Activated naive CD8-positive, alpha-beta T cell treated with anti-CD3 and anti-CD28 coated beads for 36 hours (primary cell): ENCODE results near the gene P4HA3. TPM values are rescaled to one million over a fixed set of nuclear protein-coding genes. Genes with fewer than 3 reads are reported as not detected.

ENCODE experiments used
- DNase-seq: peaks from one replicate; pipeline ENCODE4 v3.0.0; 2021
- H3K27ac Mint-ChIP-seq: one replicate; pipeline ENCODE4 v1.8.0; 2022; ENCODE audit warnings: mild to moderate bottlenecking, moderate library complexity, mixed read lengths
- H3K27me3 Mint-ChIP-seq: one replicate; pipeline ENCODE4 v1.8.0; 2022; ENCODE audit warnings: mild to moderate bottlenecking, mixed read lengths
- H3K36me3 Mint-ChIP-seq: one replicate; pipeline ENCODE4 v1.8.0; 2021; ENCODE audit warnings: mild to moderate bottlenecking, mixed read lengths
- H3K4me1 Mint-ChIP-seq: one replicate; pipeline ENCODE4 v1.8.0; 2021; ENCODE audit warnings: mixed read lengths
- H3K4me3 Mint-ChIP-seq: one replicate; pipeline ENCODE4 v1.8.0; 2022; ENCODE audit warnings: mild to moderate bottlenecking, moderate library complexity, mixed read lengths
- H3K9me3 Mint-ChIP-seq: one replicate; pipeline ENCODE4 v1.8.0; 2022; ENCODE audit warnings: mixed read lengths
- total RNA-seq, 2 experiments: library from RNA; stranded (reverse); gene quantifications; one replicate each; pipeline ENCODE4 v1.2.3, GENCODE V29; 2021

P4HA3 gene
- total RNA-seq, 2 experiments from 2014 or later: not detected

DNA sequence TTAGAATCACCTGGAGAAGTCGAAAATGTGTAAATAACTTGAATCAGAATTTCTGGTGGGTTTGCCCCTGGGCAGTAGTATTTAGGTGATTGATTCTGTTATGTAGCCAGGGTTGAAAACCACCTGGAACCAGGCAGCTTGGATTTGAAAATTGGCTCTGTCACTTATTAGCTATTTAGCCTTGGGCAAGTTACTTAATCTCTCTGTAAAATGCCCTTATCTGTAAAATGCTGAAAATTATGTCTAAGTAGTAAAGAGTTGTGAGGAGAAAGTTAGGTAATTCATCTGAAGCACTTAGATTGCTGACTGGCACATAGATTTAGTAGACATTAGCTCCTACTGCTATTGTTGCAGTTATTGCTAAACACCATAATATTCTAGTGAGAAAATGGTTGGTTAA, 91.1 kb downstream of the P4HA3 start:
- Mint-ChIP-seq H3K4me1 (no peaks in the 10 kb centered on the region), H3K9me3 (no peaks in the 10 kb centered on the region), H3K4me3 (no peak overlapping the region), H3K27ac (no peak overlapping the region), H3K27me3 (no peaks in the 10 kb centered on the region), H3K36me3 (peaks cover 19% of the 10 kb centered on the region)
- no peak for DNase-seq

Other genes starting within 250 kb of the P4HA3 start
- gene C2CD3, start 140.6 kb downstream of the P4HA3 start, total RNA-seq: 10 to 100 TPM; 24.9 to 25.3 TPM
- gene PPME1, start 140.4 kb downstream of the P4HA3 start, total RNA-seq: 10 to 100 TPM; 40.2 to 47.4 TPM
- gene PGM2L1, start 86.8 kb upstream of the P4HA3 start, total RNA-seq: 10 to 100 TPM; 10.3 to 11.0 TPM
- gene KCNE3, start 155.9 kb upstream of the P4HA3 start, total RNA-seq: not detected
- gene LIPT2, start 182.1 kb upstream of the P4HA3 start, total RNA-seq: 1 to 10 TPM; 4.2 to 6.0 TPM